Mesendoderm (in vitro differentiated cells): ENCODE results near the gene TIGD6.
"Not testable (repeated sequence)": the region's sequence is repeated elsewhere in the genome, so short reads cannot be mapped to it uniquely, and the experiment has no call there.

Experiments
- DNase-seq: peaks from one replicate; pipeline ENCODE4 v3.0.0; 2013
- H2AK5ac ChIP-seq: 2 replicates; pipeline ENCODE4 v1.6.1; 2013; ENCODE audit warnings: low read length, inconsistent platforms
- H2BK120ac ChIP-seq: 2 replicates; pipeline ENCODE4 v1.6.1; 2013; ENCODE audit warnings: low read depth, mild to moderate bottlenecking, low read length, moderate library complexity, mixed read lengths
- H2BK15ac ChIP-seq: replicated peaks from 2 replicates; pipeline ENCODE4 v1.6.1; 2013; ENCODE audit warnings: low read depth, mild to moderate bottlenecking, moderate library complexity
- H2BK5ac ChIP-seq: 2 replicates; pipeline ENCODE4 v1.6.1; 2013; ENCODE audit warnings: low read length, inconsistent platforms
- H3K18ac ChIP-seq: 2 replicates; pipeline ENCODE4 v1.6.1; 2013; ENCODE audit warnings: mild to moderate bottlenecking, low read length, mixed read lengths
- H3K23ac ChIP-seq: one replicate; pipeline ENCODE4 v1.6.1; 2013; ENCODE audit warnings: low read length
- H3K27ac ChIP-seq: 2 replicates; pipeline ENCODE4 v1.5.1; 2013; ENCODE audit warnings: low read depth, mild to moderate bottlenecking, inconsistent platforms, low read length, moderate library complexity
- H3K27me3 ChIP-seq: 2 replicates; pipeline ENCODE4 v1.6.1; 2013; ENCODE audit warnings: low read length, control low read depth, mild to moderate bottlenecking, inconsistent platforms; ENCODE audit not compliant: insufficient read depth, poor library complexity
- H3K36me3 ChIP-seq: 2 replicates; pipeline ENCODE4 v1.6.1; 2013; ENCODE audit warnings: low read length, inconsistent platforms; ENCODE audit not compliant: control insufficient read depth, insufficient read depth
- H3K4ac ChIP-seq: one replicate; pipeline ENCODE4 v1.6.1; 2013; ENCODE audit warnings: low read depth, mild to moderate bottlenecking, low read length, moderate library complexity
- H3K4me1 ChIP-seq: 2 replicates; pipeline ENCODE4 v1.6.1; 2013; ENCODE audit warnings: low read depth, low read length, inconsistent platforms; ENCODE audit not compliant: control insufficient read depth
- H3K4me2 ChIP-seq: 2 replicates; pipeline ENCODE4 v1.6.1; 2013; ENCODE audit warnings: low read length
- H3K4me3 ChIP-seq: 2 replicates; pipeline ENCODE4 v1.5.1; 2013; ENCODE audit warnings: mild to moderate bottlenecking, low read length
- H3K56ac ChIP-seq: one replicate; pipeline ENCODE4 v1.6.1; 2013; ENCODE audit warnings: low read length
- H3K79me1 ChIP-seq: 2 replicates; pipeline ENCODE4 v1.6.1; 2013; ENCODE audit warnings: low read length, inconsistent platforms
- H3K79me2 ChIP-seq: 2 replicates; pipeline ENCODE4 v1.6.1; 2013; ENCODE audit warnings: mild to moderate bottlenecking, low read length; ENCODE audit not compliant: control insufficient read depth, insufficient read depth
- H3K9ac ChIP-seq: 2 replicates; pipeline ENCODE4 v1.6.1; 2013; ENCODE audit warnings: low read length, inconsistent platforms
- H4K5ac ChIP-seq: one replicate; pipeline ENCODE4 v1.6.1; 2013; ENCODE audit warnings: low read length
- H4K8ac ChIP-seq: one replicate; pipeline ENCODE4 v1.6.1; 2013; ENCODE audit warnings: low read depth, mild to moderate bottlenecking, control low read depth, low read length, moderate library complexity
- WGBS: extraction: QIAGEN DNeasy Blood & Tissue Kit; methylation state at CpG from one replicate; pipeline ENCODE4 v1.1.7; 2013; ENCODE audit warnings: low lambda C conversion rate, missing lambda C conversion rate; ENCODE audit not compliant: insufficient coverage; ENCODE audit errors: extremely low coverage; 5-methylcytosine and 5-hydroxymethylcytosine counted together

Gene TIGD6

GRCh38 chr5:150034662-150035061 is 34.2 kb upstream of the TIGD6 start:
- Histone ChIP-seq H4K8ac (no peak overlapping the region), H3K4me2 (no peak overlapping the region), H4K5ac (no peak overlapping the region), H2AK5ac (no peak overlapping the region), H3K4me1 (no peaks in the 10 kb centered on the region), H3K4me3 (no peak overlapping the region), H3K4ac (no peak overlapping the region), H3K79me1 (no peaks in the 10 kb centered on the region), H3K36me3 (peaks cover 9% of the 10 kb centered on the region), H2BK120ac (no peak overlapping the region), H2BK15ac (no peak overlapping the region), H3K79me2 (no peaks in the 10 kb centered on the region), H3K23ac (no peak overlapping the region), H3K27me3 (no peaks in the 10 kb centered on the region), H3K9ac (no peak overlapping the region), H2BK5ac (no peak overlapping the region), H3K27ac (no peak overlapping the region), H3K56ac (no peak overlapping the region), H3K18ac (no peak overlapping the region)
- no peak for DNase-seq
- WGBS = no CpG with 5 or more reads among the region's 4 CpGs

DNA sequence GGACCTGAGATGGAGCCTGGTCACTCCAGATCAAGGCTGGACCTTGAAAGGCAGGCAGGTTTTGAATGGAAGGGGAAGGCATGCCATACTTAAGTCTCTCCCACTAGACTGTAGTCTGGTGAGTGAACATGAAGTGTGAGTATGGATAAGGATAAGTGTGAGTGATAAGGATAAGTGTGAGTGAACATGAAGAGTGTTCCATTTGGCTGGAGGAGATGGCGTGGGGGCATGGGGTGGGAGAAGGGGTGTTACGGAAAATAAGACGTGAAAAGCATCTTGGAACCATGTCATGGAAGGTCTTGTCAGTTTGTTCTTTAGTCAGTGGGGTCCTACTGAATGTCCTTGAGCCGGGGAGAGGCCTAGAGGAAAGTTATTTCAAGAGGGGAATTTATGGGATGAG is 32.9 kb upstream of the TIGD6 start:
- Histone ChIP-seq H3K23ac (no peak overlapping the region), H3K79me1 (no peaks in the 10 kb centered on the region), H3K36me3 (peaks cover 9% of the 10 kb centered on the region), H2BK5ac (no peak overlapping the region), H3K4ac (no peak overlapping the region), H2BK120ac (no peak overlapping the region), H3K27me3 (no peaks in the 10 kb centered on the region), H2BK15ac (no peak overlapping the region), H3K4me1 (no peaks in the 10 kb centered on the region), H3K79me2 (no peaks in the 10 kb centered on the region), H2AK5ac (no peak overlapping the region), H3K9ac (no peak overlapping the region), H4K5ac (no peak overlapping the region), H3K4me2 (no peak overlapping the region), H3K4me3 (no peak overlapping the region), H4K8ac (no peak overlapping the region), H3K18ac (no peak overlapping the region), H3K56ac (no peak overlapping the region), H3K27ac (no peak overlapping the region)
- 100% methylated on average over 2 of the region's 4 CpGs for WGBS
- no peak for DNase-seq

GRCh38 chr5:150028047-150028446 is 27.6 kb upstream of the TIGD6 start:
- not testable (repeated sequence) for H3K9ac ChIP-seq, H3K4me3 ChIP-seq, H3K18ac ChIP-seq, H3K4me2 ChIP-seq, H3K56ac ChIP-seq, H3K27me3 ChIP-seq, H3K79me2 ChIP-seq, H4K8ac ChIP-seq, H3K4ac ChIP-seq, H2AK5ac ChIP-seq, H2BK120ac ChIP-seq, H3K23ac ChIP-seq, H4K5ac ChIP-seq, H3K27ac ChIP-seq, H2BK15ac ChIP-seq, H3K4me1 ChIP-seq, H3K79me1 ChIP-seq, H2BK5ac ChIP-seq
- WGBS = no CpG with 5 or more reads among the region's 1 CpG
- H3K36me3 ChIP-seq = peaks cover 11% of the 10 kb centered on the region
- DNase-seq = peak; percentile 16

GRCh38 chr5:150026682-150027172 is 26.3 kb upstream of the TIGD6 start:
- no peak overlapping the region for H2BK15ac ChIP-seq
- H3K18ac ChIP-seq = no peak overlapping the region
- H3K27me3 ChIP-seq = no peaks in the 10 kb centered on the region

DNA sequence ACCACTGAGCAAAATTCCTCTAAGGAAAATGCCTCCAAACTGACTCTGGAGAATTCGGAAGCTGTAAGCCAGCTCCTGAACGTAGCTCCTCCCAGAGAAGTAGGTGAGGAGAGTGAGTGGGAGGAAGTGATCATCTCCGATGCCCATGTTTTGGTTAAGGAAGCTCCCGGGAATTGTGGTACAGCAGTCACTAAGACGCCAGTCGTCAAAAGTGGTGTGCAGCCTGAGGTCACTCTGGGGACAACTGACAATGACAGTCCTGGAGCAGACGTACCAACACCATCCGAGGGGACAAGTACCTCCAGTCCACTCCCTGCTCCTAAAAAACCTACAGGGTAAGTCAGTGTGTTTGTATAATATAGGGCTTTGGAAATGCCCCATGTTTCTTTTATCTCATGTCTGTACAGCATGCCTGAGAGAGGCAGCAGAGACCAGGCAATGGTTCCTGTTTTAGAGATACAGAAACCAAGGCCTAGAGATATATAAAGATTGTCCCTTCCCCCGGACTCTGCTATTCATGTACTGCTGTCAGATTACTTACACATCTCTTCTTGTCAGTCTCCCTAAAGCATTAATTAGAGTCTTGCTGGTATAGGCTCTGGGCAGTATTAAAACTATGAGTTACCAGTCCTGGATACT is 24.0 kb upstream of the TIGD6 start:
- no peak overlapping the region for H3K23ac ChIP-seq
- H3K4me1 ChIP-seq = no peaks in the 10 kb centered on the region
- H3K79me1 ChIP-seq = no peaks in the 10 kb centered on the region
- H4K8ac ChIP-seq = no peak overlapping the region
- no peak overlapping the region for H3K9ac ChIP-seq
- H2BK5ac ChIP-seq = no peak overlapping the region
- no peak overlapping the region for H4K5ac ChIP-seq
- no peak overlapping the region for H3K4ac ChIP-seq
- no peak overlapping the region for H3K4me2 ChIP-seq
- H3K27ac ChIP-seq = no peak overlapping the region
- no peak overlapping the region for H3K18ac ChIP-seq
- peaks cover 7% of the 10 kb centered on the region for H3K36me3 ChIP-seq
- H3K27me3 ChIP-seq = no peaks in the 10 kb centered on the region
- no peak for DNase-seq
- H2BK15ac ChIP-seq = no peak overlapping the region
- H2BK120ac ChIP-seq = no peak overlapping the region
- H3K4me3 ChIP-seq = no peak overlapping the region
- H2AK5ac ChIP-seq = no peak overlapping the region
- no CpG with 5 or more reads among the region's 9 CpGs for WGBS
- H3K56ac ChIP-seq = no peak overlapping the region
- H3K79me2 ChIP-seq = no peaks in the 10 kb centered on the region

More at GRCh38 chr5:150026682-150027172, 26.3 kb upstream of the TIGD6 start:
- no CpG with 5 or more reads among the region's 4 CpGs for WGBS
- no peak overlapping the region for H3K4me3 ChIP-seq
- no peaks in the 10 kb centered on the region for H3K79me1 ChIP-seq
- no peak overlapping the region for H3K56ac ChIP-seq
- no peak overlapping the region for H2AK5ac ChIP-seq
- no peaks in the 10 kb centered on the region for H3K4me1 ChIP-seq
- peaks cover 7% of the 10 kb centered on the region for H3K36me3 ChIP-seq
- H3K9ac ChIP-seq = no peak overlapping the region
- H2BK120ac ChIP-seq = no peak overlapping the region
- no peak overlapping the region for H4K8ac ChIP-seq
- DNase-seq = no peak
- H3K23ac ChIP-seq = no peak overlapping the region
- no peak overlapping the region for H3K4ac ChIP-seq
- H3K4me2 ChIP-seq = no peak overlapping the region
- no peaks in the 10 kb centered on the region for H3K79me2 ChIP-seq
- no peak overlapping the region for H2BK5ac ChIP-seq
- H3K27ac ChIP-seq = no peak overlapping the region
- H4K5ac ChIP-seq = no peak overlapping the region

DNA sequence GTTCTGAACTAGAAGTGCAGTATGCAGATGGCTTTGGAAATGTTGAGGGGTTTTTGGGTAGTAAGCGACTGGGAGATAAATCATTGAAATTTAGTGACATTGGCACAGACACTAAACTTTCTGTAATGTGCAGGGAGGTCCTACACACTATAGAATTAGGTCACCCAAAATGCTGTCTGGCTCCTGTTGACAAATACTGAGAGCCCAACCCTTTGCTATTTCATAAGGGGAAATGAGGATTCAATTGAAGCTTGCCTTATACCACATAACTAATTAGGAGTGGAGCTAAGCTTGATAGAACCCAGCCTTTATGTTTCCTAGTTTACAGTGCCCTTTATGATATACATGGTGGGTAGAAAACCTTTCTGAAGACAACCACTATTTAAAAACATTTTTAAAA is 22.7 kb upstream of the TIGD6 start:
- Histone ChIP-seq H3K56ac (no peak overlapping the region), H3K4me3 (no peak overlapping the region), H3K9ac (no peak overlapping the region), H3K4me1 (no peaks in the 10 kb centered on the region), H2AK5ac (no peak overlapping the region), H2BK5ac (no peak overlapping the region), H3K79me2 (no peaks in the 10 kb centered on the region), H3K4ac (no peak overlapping the region), H3K18ac (no peak overlapping the region), H3K23ac (no peak overlapping the region), H3K36me3 (peaks cover 7% of the 10 kb centered on the region), H2BK120ac (no peak overlapping the region), H3K27ac (no peak overlapping the region), H3K79me1 (no peaks in the 10 kb centered on the region), H2BK15ac (no peak overlapping the region), H3K4me2 (no peak overlapping the region), H3K27me3 (no peaks in the 10 kb centered on the region), H4K5ac (no peak overlapping the region), H4K8ac (no peak overlapping the region)
- no peak for DNase-seq
- WGBS = no CpG with 5 or more reads among the region's 1 CpG
